ENCODE measurements around the gene TSPAN33. TPM values are rescaled to one million over a fixed set of nuclear protein-coding genes. Genes with fewer than 3 reads are reported as not detected.

The TSPAN33 gene
- total and polyA plus RNA-seq, 9 of the 15 experiments (the other 6 are each of a cell fraction or from before 2014, with no cell fraction given): 0.03 to 1.5 (median 0.23) TPM; not detected in 2

- TF ChIP-seq ZNF12 (CRISPR knock-in tag; IDR thresholded peaks at IDR 0.05): no peak
- peak; percentile 93 for TF ChIP-seq STAG1 (CRISPR knock-in tag; IDR thresholded peaks at IDR 0.05; ENCODE audit: borderline replicate concordance)
- 0 out of 2 replicates have a peak, but pooled peaks have one; percentile 55 for TF ChIP-seq HMGXB4 (CRISPR knock-in tag; IDR thresholded peaks at IDR 0.05)
- TF ChIP-seq SP1 (CRISPR knock-in tag; IDR thresholded peaks at IDR 0.05): peak; percentile 74
- TF ChIP-seq PTTG1 (tag; IDR thresholded peaks at IDR 0.05; ENCODE audit: low read depth): no peak
- TF ChIP-seq RAD51 (IDR thresholded peaks at IDR 0.05; ENCODE audit: borderline replicate concordance, low read depth): no peak
- TF ChIP-seq, protein P1, sequence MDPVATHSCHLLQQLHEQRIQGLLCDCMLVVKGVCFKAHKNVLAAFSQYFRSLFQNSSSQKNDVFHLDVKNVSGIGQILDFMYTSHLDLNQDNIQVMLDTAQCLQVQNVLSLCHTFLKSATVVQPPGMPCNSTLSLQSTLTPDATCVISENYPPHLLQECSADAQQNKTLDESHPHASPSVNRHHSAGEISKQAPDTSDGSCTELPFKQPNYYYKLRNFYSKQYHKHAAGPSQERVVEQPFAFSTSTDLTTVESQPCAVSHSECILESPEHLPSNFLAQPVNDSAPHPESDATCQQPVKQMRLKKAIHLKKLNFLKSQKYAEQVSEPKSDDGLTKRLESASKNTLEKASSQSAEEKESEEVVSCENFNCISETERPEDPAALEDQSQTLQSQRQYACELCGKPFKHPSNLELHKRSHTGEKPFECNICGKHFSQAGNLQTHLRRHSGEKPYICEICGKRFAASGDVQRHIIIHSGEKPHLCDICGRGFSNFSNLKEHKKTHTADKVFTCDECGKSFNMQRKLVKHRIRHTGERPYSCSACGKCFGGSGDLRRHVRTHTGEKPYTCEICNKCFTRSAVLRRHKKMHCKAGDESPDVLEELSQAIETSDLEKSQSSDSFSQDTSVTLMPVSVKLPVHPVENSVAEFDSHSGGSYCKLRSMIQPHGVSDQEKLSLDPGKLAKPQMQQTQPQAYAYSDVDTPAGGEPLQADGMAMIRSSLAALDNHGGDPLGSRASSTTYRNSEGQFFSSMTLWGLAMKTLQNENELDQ (CRISPR knock-in tag; IDR thresholded peaks at IDR 0.05; ENCODE audit: borderline replicate concordance): no peak
- 0 out of 2 replicates have a peak, but pooled peaks have one; percentile 60 for TF ChIP-seq MIER1 (IDR thresholded peaks at IDR 0.05; ENCODE audit: low read depth)
- 0 out of 3 replicates have a peak, but pooled peaks of 1 of the 2 experiments have one; percentile 30 for TF ChIP-seq CBX3 (IDR thresholded peaks at IDR 0.05; ENCODE audit: borderline replicate concordance in 1 of 2, low read length in 2 of 2)
- TF ChIP-seq YBX1 (IDR thresholded peaks at IDR 0.05): no peak
- TF ChIP-seq MAFF (IDR thresholded peaks at IDR 0.05; ENCODE audit: low read length): no peak
- peak; percentile 40; the same call in 1 of the 2 replicates for TF ChIP-seq CREM (IDR thresholded peaks at IDR 0.05; ENCODE audit: low read depth)
- TF ChIP-seq DACH1 (IDR thresholded peaks at IDR 0.05; ENCODE audit: partially characterized antibody): peak; percentile 77
- TF ChIP-seq PRPF4 (IDR thresholded peaks at IDR 0.05; ENCODE audit: insufficient read depth, low read depth, low read length, poor library complexity, severe bottlenecking): no peak
- TF ChIP-seq POLR2AphosphoS2 (IDR thresholded peaks at IDR 0.05; ENCODE audit: low read length): no peak
- peak in 1 of 2 experiments; percentile 80; a peak in 1 of 4 replicates for TF ChIP-seq RCOR1 (IDR thresholded peaks at IDR 0.05; ENCODE audit: borderline replicate concordance in 1 of 2, low read depth in 2 of 2, low read length in 2 of 2)
- TF ChIP-seq CC2D1A (IDR thresholded peaks at IDR 0.05): peak; percentile 94
- peak; percentile 60; the same call in 1 of the 2 replicates for TF ChIP-seq EHMT2 (IDR thresholded peaks at IDR 0.05)
- TF ChIP-seq GABPB1 (CRISPR knock-in tag; IDR thresholded peaks at IDR 0.05): peak; percentile 68; the same call in 1 of the 2 replicates
- peak; percentile 59 for TF ChIP-seq JUND (IDR thresholded peaks at IDR 0.05; ENCODE audit: borderline replicate concordance, low read depth, low read length)
- TF ChIP-seq JUND (tag; IDR thresholded peaks at IDR 0.05; ENCODE audit: borderline replicate concordance, low read depth, low read length): no peak; the same call in 2 of the 3 replicates
- no peak for TF ChIP-seq CBX2 (IDR thresholded peaks at IDR 0.05; ENCODE audit: insufficient read depth, low read length, poor library complexity, severe bottlenecking)
- peak; percentile 44; the same call in 1 of the 2 replicates for TF ChIP-seq TEAD4 (IDR thresholded peaks at IDR 0.05; ENCODE audit: low read length)
- no peak for TF ChIP-seq TEAD4 (CRISPR knock-in tag; IDR thresholded peaks at IDR 0.05; ENCODE audit: borderline replicate concordance)
- no peak for TF ChIP-seq ETV6 (IDR thresholded peaks at IDR 0.05; ENCODE audit: borderline replicate concordance in 1 of 2, low read depth in 2 of 2, low read length in 1 of 2)
- no peak for TF ChIP-seq ETV6 (CRISPR knock-in tag; IDR thresholded peaks at IDR 0.05; ENCODE audit: borderline replicate concordance)
Observed at GRCh38 chr7:129218514-129219062, 74.1 kb downstream of the TSPAN33 start (continued).

Measured in K562 (cell line).